ENCODE measurements around the gene THSD7A.

THSD7A gene

GRCh38 chr7:11591055-11591633 lies 240.9 kb downstream of the THSD7A start:
- no peaks in the 10 kb centered on the region for H3K9me3 ChIP-seq (ENCODE audit: insufficient read depth, low read depth, low read length)
- no peaks in the 10 kb centered on the region for H3K4me1 ChIP-seq (ENCODE audit: control insufficient read depth in 1 of 2, insufficient read depth in 2 of 2, low read length in 2 of 2)
- H3K79me1 ChIP-seq (ENCODE audit: low read length) = no peaks in the 10 kb centered on the region
- no peaks in the 10 kb centered on the region for H3K79me2 ChIP-seq (ENCODE audit: control insufficient read depth, insufficient read depth, low read length, poor library complexity)
- H2BK12ac ChIP-seq (ENCODE audit: low read length) = no peak overlapping the region
- H3K4me3 ChIP-seq (ENCODE audit: low read depth, low read length) = no peak overlapping the region
- H2BK5ac ChIP-seq (ENCODE audit: low read depth, low read length, poor library complexity) = no peak overlapping the region
- H3K4me2 ChIP-seq (ENCODE audit: low read length) = no peak overlapping the region
- no peak overlapping the region for H4K8ac ChIP-seq (ENCODE audit: low read depth, low read length)
- H3K27me3 ChIP-seq (ENCODE audit: insufficient read depth, low read length) = no peaks in the 10 kb centered on the region
- no peak overlapping the region for H3K23ac ChIP-seq (ENCODE audit: low read length)
- H3K14ac ChIP-seq (ENCODE audit: low read length) = no peak overlapping the region
- H3K4ac ChIP-seq (ENCODE audit: low read depth, low read length) = no peak overlapping the region
- H3K36me3 ChIP-seq (ENCODE audit: control insufficient read depth in 1 of 2, insufficient read depth in 2 of 2, low read length in 2 of 2) = no peaks in the 10 kb centered on the region
- H4K91ac ChIP-seq (ENCODE audit: low read depth, low read length) = no peak overlapping the region
- H2BK120ac ChIP-seq (ENCODE audit: insufficient read depth, low read length, poor library complexity) = no peak overlapping the region
- H2AFZ ChIP-seq (ENCODE audit: insufficient read depth, low read length, poor library complexity) = no peak overlapping the region
- WGBS (ENCODE audit: extremely low coverage, insufficient coverage, insufficient read length) = no CpG with 5 or more reads among the region's 6 CpGs
- no peak overlapping the region for H4K12ac ChIP-seq (ENCODE audit: low read depth, low read length)
- H2AK5ac ChIP-seq (ENCODE audit: low read length) = no peak overlapping the region
- DNase-seq = no peak
- H3K18ac ChIP-seq (ENCODE audit: low read length) = no peak overlapping the region
- H3K27ac ChIP-seq (ENCODE audit: low read depth, low read length) = no peak overlapping the region
- H3K9ac ChIP-seq (ENCODE audit: low read length) = no peak overlapping the region

DNA sequence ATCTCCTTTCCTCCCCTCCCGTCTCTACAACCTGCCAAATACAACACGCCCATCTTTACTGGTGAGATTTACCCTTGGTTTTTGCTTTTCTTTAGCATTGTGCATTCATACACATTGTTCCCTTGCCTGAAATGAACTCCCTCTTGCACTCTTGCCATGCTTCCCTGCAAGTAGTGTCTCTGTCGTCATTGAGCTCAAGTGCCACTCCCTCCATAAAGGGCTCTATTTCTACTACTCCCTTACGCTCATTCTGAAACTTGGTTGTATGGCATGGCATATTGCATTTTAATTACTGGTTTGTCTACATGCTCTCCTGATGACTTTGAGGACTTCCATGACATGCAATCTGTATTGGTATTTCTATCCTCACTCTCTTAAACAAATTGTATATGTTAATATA lies 242.7 kb downstream of the THSD7A start:
- Histone ChIP-seq H2AFZ (ENCODE audit: insufficient read depth, low read length, poor library complexity) (no peak overlapping the region), H4K91ac (ENCODE audit: low read depth, low read length) (no peak overlapping the region), H3K9me3 (ENCODE audit: insufficient read depth, low read depth, low read length) (no peaks in the 10 kb centered on the region), H3K79me1 (ENCODE audit: low read length) (no peaks in the 10 kb centered on the region), H3K27ac (ENCODE audit: low read depth, low read length) (no peak overlapping the region), H3K9ac (ENCODE audit: low read length) (no peak overlapping the region), H3K18ac (ENCODE audit: low read length) (no peak overlapping the region), H3K27me3 (ENCODE audit: insufficient read depth, low read length) (no peaks in the 10 kb centered on the region), H4K12ac (ENCODE audit: low read depth, low read length) (no peak overlapping the region), H3K4ac (ENCODE audit: low read depth, low read length) (no peak overlapping the region), H3K4me3 (ENCODE audit: low read depth, low read length) (no peak overlapping the region), H2AK5ac (ENCODE audit: low read length) (no peak overlapping the region), H3K36me3 (ENCODE audit: control insufficient read depth in 1 of 2, insufficient read depth in 2 of 2, low read length in 2 of 2) (no peaks in the 10 kb centered on the region), H3K79me2 (ENCODE audit: control insufficient read depth, insufficient read depth, low read length, poor library complexity) (no peaks in the 10 kb centered on the region), H2BK5ac (ENCODE audit: low read depth, low read length, poor library complexity) (no peak overlapping the region), H2BK120ac (ENCODE audit: insufficient read depth, low read length, poor library complexity) (no peak overlapping the region), H3K14ac (ENCODE audit: low read length) (no peak overlapping the region), H2BK12ac (ENCODE audit: low read length) (no peak overlapping the region), H3K4me2 (ENCODE audit: low read length) (no peak overlapping the region), H4K8ac (ENCODE audit: low read depth, low read length) (no peak overlapping the region), H3K4me1 (ENCODE audit: control insufficient read depth in 1 of 2, insufficient read depth in 2 of 2, low read length in 2 of 2) (no peaks in the 10 kb centered on the region), H3K23ac (ENCODE audit: low read length) (no peak overlapping the region)
- no CpG with 5 or more reads among the region's 4 CpGs for WGBS (ENCODE audit: extremely low coverage, insufficient coverage, insufficient read length)
- DNase-seq = peak in 1 of 2 donors; percentile 32

DNA sequence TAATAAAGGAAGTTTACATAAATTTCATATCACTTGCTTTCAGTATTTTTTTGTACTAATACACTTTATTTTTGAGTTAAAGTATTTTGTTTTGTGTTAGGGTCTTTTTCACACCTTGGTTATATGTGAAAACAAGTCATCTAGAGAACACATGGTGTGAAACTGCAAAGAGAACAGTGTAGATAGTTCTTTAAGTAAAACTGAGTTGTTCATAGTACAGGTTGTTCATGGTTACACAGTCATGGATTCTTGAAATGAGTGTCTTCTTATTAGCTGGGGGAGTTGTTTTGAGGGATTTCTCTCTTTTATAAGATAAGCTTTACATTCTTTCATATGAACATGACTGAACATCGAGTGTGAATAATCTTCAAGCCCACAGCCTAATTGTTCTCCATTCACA lies 244.2 kb downstream of the THSD7A start:
- Histone ChIP-seq H3K14ac (ENCODE audit: low read length) (no peak overlapping the region), H4K8ac (ENCODE audit: low read depth, low read length) (no peak overlapping the region), H3K36me3 (ENCODE audit: control insufficient read depth in 1 of 2, insufficient read depth in 2 of 2, low read length in 2 of 2) (no peaks in the 10 kb centered on the region), H2AK5ac (ENCODE audit: low read length) (no peak overlapping the region), H4K91ac (ENCODE audit: low read depth, low read length) (no peak overlapping the region), H4K12ac (ENCODE audit: low read depth, low read length) (no peak overlapping the region), H3K18ac (ENCODE audit: low read length) (no peak overlapping the region), H3K4ac (ENCODE audit: low read depth, low read length) (no peak overlapping the region), H3K9ac (ENCODE audit: low read length) (no peak overlapping the region), H3K4me3 (ENCODE audit: low read depth, low read length) (no peak overlapping the region), H3K4me1 (ENCODE audit: control insufficient read depth in 1 of 2, insufficient read depth in 2 of 2, low read length in 2 of 2) (no peaks in the 10 kb centered on the region), H2BK12ac (ENCODE audit: low read length) (no peak overlapping the region), H3K27ac (ENCODE audit: low read depth, low read length) (no peak overlapping the region), H3K79me1 (ENCODE audit: low read length) (no peaks in the 10 kb centered on the region), H3K9me3 (ENCODE audit: insufficient read depth, low read depth, low read length) (no peaks in the 10 kb centered on the region), H3K23ac (ENCODE audit: low read length) (no peak overlapping the region), H2AFZ (ENCODE audit: insufficient read depth, low read length, poor library complexity) (no peak overlapping the region), H2BK5ac (ENCODE audit: low read depth, low read length, poor library complexity) (no peak overlapping the region), H3K4me2 (ENCODE audit: low read length) (no peak overlapping the region), H3K79me2 (ENCODE audit: control insufficient read depth, insufficient read depth, low read length, poor library complexity) (no peaks in the 10 kb centered on the region), H3K27me3 (ENCODE audit: insufficient read depth, low read length) (no peaks in the 10 kb centered on the region), H2BK120ac (ENCODE audit: insufficient read depth, low read length, poor library complexity) (no peak overlapping the region)
- DNase-seq = no peak
- no CpG with 5 or more reads among the region's 1 CpG for WGBS (ENCODE audit: extremely low coverage, insufficient coverage, insufficient read length)

DNA sequence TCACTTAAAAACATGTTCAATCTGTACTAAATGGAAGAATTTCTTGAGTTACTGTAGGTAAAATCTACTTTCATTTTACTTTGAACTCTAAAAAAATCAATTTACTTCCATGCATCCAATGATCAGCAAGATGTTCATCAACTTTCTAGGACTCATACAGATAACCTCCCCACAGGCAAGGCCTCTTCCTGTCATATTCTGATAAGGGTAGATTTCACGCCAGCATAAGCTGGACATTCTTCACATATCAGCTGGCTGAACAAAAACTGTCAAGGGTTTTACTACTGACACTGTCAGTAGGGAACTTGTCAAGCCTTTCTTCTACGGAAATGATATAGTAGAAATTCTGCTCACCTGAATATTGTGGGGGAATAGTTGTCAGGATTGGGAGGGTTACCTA lies 244.9 kb downstream of the THSD7A start:
- H3K27me3 ChIP-seq (ENCODE audit: insufficient read depth, low read length) = no peaks in the 10 kb centered on the region
- no peak overlapping the region for H4K91ac ChIP-seq (ENCODE audit: low read depth, low read length)
- no peak overlapping the region for H2AK5ac ChIP-seq (ENCODE audit: low read length)
- no peak overlapping the region for H3K14ac ChIP-seq (ENCODE audit: low read length)
- no peaks in the 10 kb centered on the region for H3K36me3 ChIP-seq (ENCODE audit: control insufficient read depth in 1 of 2, insufficient read depth in 2 of 2, low read length in 2 of 2)
- no peak overlapping the region for H4K12ac ChIP-seq (ENCODE audit: low read depth, low read length)
- no peak overlapping the region for H3K4ac ChIP-seq (ENCODE audit: low read depth, low read length)
- no peak overlapping the region for H4K8ac ChIP-seq (ENCODE audit: low read depth, low read length)
- H3K27ac ChIP-seq (ENCODE audit: low read depth, low read length) = no peak overlapping the region
- no peak overlapping the region for H2BK12ac ChIP-seq (ENCODE audit: low read length)
- no peak overlapping the region for H3K18ac ChIP-seq (ENCODE audit: low read length)
- no CpG with 5 or more reads among the region's 2 CpGs for WGBS (ENCODE audit: extremely low coverage, insufficient coverage, insufficient read length)
- peak; percentile 23 to 73 for DNase-seq
- no peaks in the 10 kb centered on the region for H3K9me3 ChIP-seq (ENCODE audit: insufficient read depth, low read depth, low read length)
- H3K4me1 ChIP-seq (ENCODE audit: control insufficient read depth in 1 of 2, insufficient read depth in 2 of 2, low read length in 2 of 2) = no peaks in the 10 kb centered on the region
- no peak overlapping the region for H2BK120ac ChIP-seq (ENCODE audit: insufficient read depth, low read length, poor library complexity)
- no peaks in the 10 kb centered on the region for H3K79me2 ChIP-seq (ENCODE audit: control insufficient read depth, insufficient read depth, low read length, poor library complexity)
- no peak overlapping the region for H2BK5ac ChIP-seq (ENCODE audit: low read depth, low read length, poor library complexity)
- no peak overlapping the region for H3K4me2 ChIP-seq (ENCODE audit: low read length)
- H3K9ac ChIP-seq (ENCODE audit: low read length) = no peak overlapping the region
- H3K23ac ChIP-seq (ENCODE audit: low read length) = no peak overlapping the region
- no peak overlapping the region for H3K4me3 ChIP-seq (ENCODE audit: low read depth, low read length)
- H3K79me1 ChIP-seq (ENCODE audit: low read length) = no peaks in the 10 kb centered on the region
- no peak overlapping the region for H2AFZ ChIP-seq (ENCODE audit: insufficient read depth, low read length, poor library complexity)

Measured in trophoblast cell (in vitro differentiated cells and primary cell).